Measurements from ENCODE around the gene SLAMF7. TPM values are rescaled to one million over a fixed set of nuclear protein-coding genes. Genes with fewer than 3 reads are reported as not detected.

The SLAMF7 gene
- total RNA-seq, 1 experiment from 2014 or later = not detected

DNA sequence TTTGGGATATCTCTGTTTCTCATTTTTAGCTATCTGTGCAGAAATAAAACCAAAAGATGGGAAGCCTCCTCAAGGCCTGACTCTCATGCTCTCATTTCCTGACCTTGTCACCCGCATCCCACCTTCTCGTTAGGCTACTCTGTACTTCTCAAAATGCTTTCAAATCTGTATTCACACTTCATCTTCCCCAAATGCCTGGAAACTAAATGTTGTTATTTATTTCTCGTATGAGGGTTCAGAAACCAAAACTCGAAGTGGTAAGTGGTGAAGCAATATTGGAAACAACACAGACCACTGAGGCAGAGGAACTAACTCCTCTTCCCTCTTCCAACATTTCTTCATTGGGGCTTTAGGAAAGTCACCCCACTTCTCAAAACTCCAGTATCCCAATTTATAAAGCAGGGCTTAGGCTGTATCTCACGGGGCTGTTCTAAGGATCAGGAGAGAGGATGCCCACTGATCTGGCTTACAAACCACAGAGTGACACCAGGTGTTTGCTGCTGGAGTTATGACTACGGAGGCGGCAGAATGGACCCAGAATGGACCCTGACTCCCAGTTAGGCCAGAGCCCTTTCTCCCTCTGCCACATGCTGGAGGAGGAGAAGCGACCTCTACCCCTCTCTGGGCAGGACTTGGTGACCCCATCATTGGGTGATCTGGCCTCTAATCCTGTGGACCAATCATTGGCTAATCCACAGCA, 3.5 kb downstream of the SLAMF7 start:
- in situ Hi-C loops (cut with HindIII; ENCODE audit: low sequenced_read_pairs) = no loop called here
- DNase-seq (ENCODE audit: low spot score) = no peak

DNA sequence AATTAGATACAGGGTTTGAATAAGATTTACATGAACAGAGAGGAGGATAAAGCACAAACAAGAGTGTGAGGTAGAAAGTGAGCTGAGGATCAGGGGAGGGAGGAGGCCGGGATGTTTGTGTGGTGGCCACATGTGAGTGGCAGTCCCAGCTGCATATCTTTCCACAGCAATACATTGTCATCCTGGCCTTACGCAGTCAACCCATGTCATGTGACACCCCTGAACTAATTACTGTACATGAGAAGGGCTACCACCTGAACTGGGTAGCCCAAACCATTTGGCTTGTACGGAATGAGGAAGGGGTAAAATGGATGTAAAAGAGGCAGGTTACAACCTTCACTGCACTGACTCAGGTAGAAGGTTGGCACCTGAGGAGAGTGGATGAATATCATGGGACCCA, 4.2 kb downstream of the SLAMF7 start:
- in situ Hi-C loops (cut with HindIII; ENCODE audit: low sequenced_read_pairs) = no loop called here
- no peak for DNase-seq (ENCODE audit: low spot score)

DNA sequence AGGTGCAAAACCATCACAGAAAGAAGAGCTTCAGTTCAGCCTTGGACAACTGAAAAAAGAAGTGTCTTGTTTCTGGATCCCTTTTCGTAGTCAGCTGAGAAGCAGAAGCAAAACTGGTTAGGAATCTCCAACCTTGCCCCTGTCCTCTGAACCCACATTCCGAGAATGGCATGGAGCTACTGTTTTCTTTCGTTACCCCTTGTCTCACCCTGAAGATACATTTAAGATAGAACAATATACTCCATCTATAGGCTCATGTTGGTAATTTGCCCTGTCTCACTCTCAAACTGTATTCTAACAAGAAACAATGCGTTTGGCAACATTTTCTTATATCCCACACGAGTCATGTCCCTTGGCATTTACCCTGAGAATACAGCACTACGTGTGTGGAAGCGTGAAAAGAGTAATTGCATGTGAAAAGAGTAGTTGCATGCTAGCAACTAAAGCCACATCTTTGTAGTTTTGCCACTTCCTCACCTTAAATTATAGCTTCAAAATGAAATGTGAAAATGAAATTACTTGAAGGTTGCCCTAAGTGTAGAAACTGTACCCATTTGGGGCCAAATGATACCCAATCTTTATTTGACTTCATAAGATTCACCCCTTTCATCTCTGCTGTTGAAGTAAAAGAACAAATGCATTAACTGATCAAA, 5.3 kb downstream of the SLAMF7 start:
- in situ Hi-C loops (cut with HindIII; ENCODE audit: low sequenced_read_pairs) = no loop called here
- DNase-seq (ENCODE audit: low spot score) = no peak

GRCh38 chr1:160744852-160745520, 5.9 kb downstream of the SLAMF7 start:
- no peak for DNase-seq (ENCODE audit: low spot score)
- in situ Hi-C loops (cut with HindIII; ENCODE audit: low sequenced_read_pairs) = no loop called here

DNA sequence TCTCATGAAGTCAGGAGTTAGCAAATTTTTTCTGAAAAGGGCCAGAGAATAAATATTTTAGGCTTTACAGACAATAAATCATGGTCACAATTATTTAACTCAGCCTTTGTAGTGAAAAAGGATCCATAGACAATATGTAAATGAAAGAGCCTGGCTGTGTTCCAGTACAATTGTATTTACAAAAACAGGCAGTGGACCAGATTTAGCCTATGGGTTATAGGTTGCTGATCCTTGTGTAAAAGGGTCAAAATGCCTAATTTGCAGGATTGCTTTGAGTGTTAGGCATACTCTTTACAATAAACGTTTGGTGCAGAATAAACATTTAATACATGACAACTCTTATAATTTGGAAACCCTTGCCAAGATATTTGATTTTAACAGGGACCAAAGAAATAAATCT, 6.5 kb downstream of the SLAMF7 start:
- in situ Hi-C loops (cut with HindIII; ENCODE audit: low sequenced_read_pairs) = no loop called here
- DNase-seq (ENCODE audit: low spot score) = no peak

GRCh38 chr1:160746836-160747500, 7.9 kb downstream of the SLAMF7 start:
- DNase-seq (ENCODE audit: low spot score) = no peak
- in situ Hi-C loops (cut with HindIII; ENCODE audit: low sequenced_read_pairs) = no loop called here

- no peak for DNase-seq (ENCODE audit: low spot score)
- in situ Hi-C loops (cut with HindIII; ENCODE audit: low sequenced_read_pairs) = no loop called here
Measured at GRCh38 chr1:160747717-160748116, 8.7 kb downstream of the SLAMF7 start.

DNA sequence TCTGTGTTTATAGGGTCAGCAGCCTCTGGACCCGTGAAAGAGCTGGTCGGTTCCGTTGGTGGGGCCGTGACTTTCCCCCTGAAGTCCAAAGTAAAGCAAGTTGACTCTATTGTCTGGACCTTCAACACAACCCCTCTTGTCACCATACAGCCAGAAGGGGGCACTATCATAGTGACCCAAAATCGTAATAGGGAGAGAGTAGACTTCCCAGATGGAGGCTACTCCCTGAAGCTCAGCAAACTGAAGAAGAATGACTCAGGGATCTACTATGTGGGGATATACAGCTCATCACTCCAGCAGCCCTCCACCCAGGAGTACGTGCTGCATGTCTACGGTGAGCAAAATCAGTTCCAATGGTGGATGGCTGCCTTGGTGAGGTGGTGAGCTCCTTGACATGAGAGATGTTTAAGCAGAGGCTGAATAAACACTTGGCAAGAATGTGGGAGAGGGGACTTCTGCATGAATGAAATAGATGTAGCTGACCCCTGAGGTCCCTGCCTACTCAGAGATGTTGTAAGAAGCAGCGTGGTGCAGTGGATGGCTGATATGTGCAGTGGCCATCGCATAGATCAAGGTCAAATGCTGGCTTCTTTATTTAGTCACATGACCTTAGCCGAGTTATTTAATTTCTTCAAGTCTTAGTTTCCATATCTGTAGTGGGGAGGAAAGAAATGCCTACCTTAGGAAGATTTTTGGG, 9.3 kb downstream of the SLAMF7 start:
- DNase-seq (ENCODE audit: low spot score) = no peak
- in situ Hi-C loops (cut with HindIII; ENCODE audit: low sequenced_read_pairs) = no loop called here

GRCh38 chr1:160748878-160749269, 9.8 kb downstream of the SLAMF7 start:
- in situ Hi-C loops (cut with HindIII; ENCODE audit: low sequenced_read_pairs) = no loop called here
- DNase-seq (ENCODE audit: low spot score) = no peak

DNA sequence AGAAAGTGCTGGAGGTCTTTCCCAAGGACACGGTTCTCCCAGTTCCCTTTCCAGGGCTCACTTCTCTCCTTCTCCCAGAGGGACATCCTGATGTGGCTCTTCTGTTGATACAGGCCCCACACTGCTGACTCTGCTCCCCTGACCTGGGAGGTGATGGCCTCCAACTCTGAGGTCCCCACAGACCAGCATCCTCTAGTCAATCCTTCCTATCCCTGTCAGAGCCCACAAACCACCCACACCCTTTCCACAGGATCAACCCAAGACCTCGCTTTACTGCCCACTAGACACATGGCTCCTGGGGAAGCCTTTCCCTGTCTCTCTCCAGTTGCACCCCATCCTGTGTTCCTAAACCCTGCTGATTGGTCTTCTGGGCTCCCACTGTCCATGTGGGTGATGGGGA, 11.6 kb downstream of the SLAMF7 start:
- DNase-seq (ENCODE audit: low spot score) = no peak
- in situ Hi-C loops (cut with HindIII; ENCODE audit: low sequenced_read_pairs) = no loop called here

DNA sequence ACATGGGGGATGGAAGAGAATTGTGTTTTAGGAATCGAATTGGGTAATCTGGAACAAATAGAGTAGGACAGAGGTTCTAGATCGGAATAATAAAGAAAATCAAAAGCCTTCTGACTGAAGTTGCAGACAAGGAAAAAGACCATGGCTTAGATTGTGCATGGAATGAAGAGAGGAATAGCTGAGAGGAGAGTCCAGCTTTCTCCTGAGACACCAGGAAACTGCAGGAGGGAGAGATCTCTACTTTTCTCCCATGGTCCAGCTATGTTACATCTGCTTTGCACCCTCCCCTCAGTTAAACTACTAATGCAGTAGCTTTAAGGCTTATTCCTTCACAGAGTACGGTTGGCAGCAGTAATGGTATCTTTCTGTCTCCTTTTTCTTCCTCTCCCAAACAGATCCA, 13.4 kb downstream of the SLAMF7 start:
- in situ Hi-C loops (cut with HindIII; ENCODE audit: low sequenced_read_pairs) = no loop called here
- no peak for DNase-seq (ENCODE audit: low spot score)

GRCh38 chr1:160752924-160753323, 13.9 kb downstream of the SLAMF7 start:
- no peak for DNase-seq (ENCODE audit: low spot score)
- in situ Hi-C loops (cut with HindIII; ENCODE audit: low sequenced_read_pairs) = no loop called here

DNA sequence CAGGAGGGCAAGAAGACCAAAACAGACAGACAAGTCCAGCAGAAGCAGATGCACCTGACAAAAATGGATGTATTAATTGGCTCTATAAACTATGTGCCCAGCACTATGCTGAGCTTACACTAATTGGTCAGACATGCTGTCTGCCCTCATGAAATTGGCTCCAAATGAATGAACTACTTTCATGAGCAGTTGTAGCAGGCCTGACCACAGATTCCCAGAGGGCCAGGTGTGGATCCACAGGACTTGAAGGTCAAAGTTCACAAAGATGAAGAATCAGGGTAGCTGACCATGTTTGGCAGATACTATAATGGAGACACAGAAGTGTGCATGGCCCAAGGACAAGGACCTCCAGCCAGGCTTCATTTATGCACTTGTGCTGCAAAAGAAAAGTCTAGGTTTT, 14.5 kb downstream of the SLAMF7 start:
- no peak for DNase-seq (ENCODE audit: low spot score)
- in situ Hi-C loops (cut with HindIII; ENCODE audit: low sequenced_read_pairs) = no loop called here

DNA sequence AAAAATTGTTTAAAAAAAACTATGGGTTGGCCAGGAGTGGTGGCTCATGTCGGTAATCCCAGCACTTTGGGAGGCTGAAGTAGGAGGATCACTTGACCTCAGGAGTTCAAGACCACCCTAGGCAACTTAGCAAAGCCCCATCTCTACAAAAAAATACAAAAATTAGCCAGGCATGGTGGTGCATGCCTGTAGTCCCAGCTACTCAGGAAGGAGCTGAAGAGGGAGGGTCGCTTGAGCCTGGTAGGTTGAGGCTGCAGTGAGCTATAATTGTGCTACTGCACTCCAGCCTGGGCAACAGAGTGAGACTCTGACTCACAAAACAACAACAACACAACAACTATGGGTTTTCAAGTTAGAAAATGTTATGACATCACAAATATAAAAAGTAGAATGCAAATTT, 16.4 kb downstream of the SLAMF7 start:
- in situ Hi-C loops (cut with HindIII; ENCODE audit: low sequenced_read_pairs) = no loop called here

GRCh38 chr1:160755911-160756848, 17.1 kb downstream of the SLAMF7 start:
- in situ Hi-C loops (cut with HindIII; ENCODE audit: low sequenced_read_pairs) = no loop called here
- DNase-seq (ENCODE audit: low spot score) = no peak

More for the DNA sequence above, 16.4 kb downstream of the SLAMF7 start:
- DNase-seq (ENCODE audit: low spot score) = no peak

GRCh38 chr1:160756849-160757201, 17.8 kb downstream of the SLAMF7 start:
- no peak for DNase-seq (ENCODE audit: low spot score)
- in situ Hi-C loops (cut with HindIII; ENCODE audit: low sequenced_read_pairs) = no loop called here

DNA sequence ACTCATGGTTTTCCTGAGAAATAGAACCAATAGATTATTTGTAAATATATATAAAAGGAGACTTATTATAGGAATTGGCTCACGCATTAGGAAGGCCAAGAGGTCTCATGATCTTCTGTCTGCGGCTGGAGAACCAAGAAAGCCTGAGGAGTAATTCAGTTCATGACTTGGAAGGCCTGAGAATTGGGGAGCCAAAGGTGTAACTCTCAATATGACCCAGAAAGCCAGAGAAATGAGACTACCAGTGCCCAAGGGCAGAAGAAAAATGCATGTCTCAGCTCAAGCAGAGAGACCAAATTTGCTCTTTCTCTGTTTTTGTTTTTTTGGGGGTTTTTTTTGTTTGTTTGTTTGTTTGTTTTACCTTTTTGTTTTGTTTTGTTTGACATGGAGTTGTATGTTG, 19.5 kb downstream of the SLAMF7 start:
- DNase-seq (ENCODE audit: low spot score) = no peak
- in situ Hi-C loops (cut with HindIII; ENCODE audit: low sequenced_read_pairs) = no loop called here

- in situ Hi-C loops (cut with HindIII; ENCODE audit: low sequenced_read_pairs) = no loop called here
- DNase-seq (ENCODE audit: low spot score) = no peak
Measured at GRCh38 chr1:160759740-160760139, 20.7 kb downstream of the SLAMF7 start.

- in situ Hi-C loops (cut with HindIII; ENCODE audit: low sequenced_read_pairs) = no loop called here
Measured at GRCh38 chr1:160761046-160761445, 22.0 kb downstream of the SLAMF7 start.

More at GRCh38 chr1:160761046-160761445, 22.0 kb downstream of the SLAMF7 start:
- no peak for DNase-seq (ENCODE audit: low spot score)
